Heart left ventricle (tissue), 13 donors: ENCODE measurements around the gene IL1RL1.

ENCODE experiments used
- POLR2A ChIP-seq, 2 donors: fragments of 450-650 bp; IDR thresholded peaks; one replicate each; pipeline ENCODE4 v1.6.1; 2017; ENCODE audit warnings: antibody characterized with exemption in 2 of 2, mild to moderate bottlenecking in 2 of 2, moderate library complexity in 2 of 2
- TF ChIP-seq, protein P1 (sequence below), 12 donors: fragments of 200-600 bp; sonication (generic) in 4 of 12; IDR thresholded peaks; one replicate each; pipeline versions ENCODE4 v1.5.0 to v1.8.0; 2018 to 2022; ENCODE audit warnings: antibody characterized with exemption in 12 of 12, mild to moderate bottlenecking in 5 of 12
- donor health status: ischemic (EF 13 %, LVEDD 7.1; RV severe dilation, severe dysfunction).
- donor health status: DM: no; HTN: yes; CAD: no.
- donor health status: DM: no; HTN: no; CAD: no.
- donor health status: ischemic (EF 25% LVEDD 6.9; RV normal size, moderate dysfunction).
- donor health status: ischemic (EF 25% LVEDD 5.7; RV mildly dilated, moderate dysfunction).
- donor health status: ischemic (EF 35%, LVEDD 5.7; RV mildly dilated, moderate dysfunction).
- donor health status: nonischemic (EF 11% LVEDD 7.7; RV severe dilation, severe dysfunction).
- donor health status: DM: yes; HTN: yes; CAD: no.
- donor health status: PGD.
- donor health status: ischemic (EF 29% LVEDD 5.4; RV normal size, mild dysfunction).
- donor health status: nonischemic (EF 23%, LVEDD 6.1; RV moderate dilation, normal function).

- TF ChIP-seq POLR2A (IDR thresholded peaks at IDR 0.05), result no peak
- TF ChIP-seq, protein P1, sequence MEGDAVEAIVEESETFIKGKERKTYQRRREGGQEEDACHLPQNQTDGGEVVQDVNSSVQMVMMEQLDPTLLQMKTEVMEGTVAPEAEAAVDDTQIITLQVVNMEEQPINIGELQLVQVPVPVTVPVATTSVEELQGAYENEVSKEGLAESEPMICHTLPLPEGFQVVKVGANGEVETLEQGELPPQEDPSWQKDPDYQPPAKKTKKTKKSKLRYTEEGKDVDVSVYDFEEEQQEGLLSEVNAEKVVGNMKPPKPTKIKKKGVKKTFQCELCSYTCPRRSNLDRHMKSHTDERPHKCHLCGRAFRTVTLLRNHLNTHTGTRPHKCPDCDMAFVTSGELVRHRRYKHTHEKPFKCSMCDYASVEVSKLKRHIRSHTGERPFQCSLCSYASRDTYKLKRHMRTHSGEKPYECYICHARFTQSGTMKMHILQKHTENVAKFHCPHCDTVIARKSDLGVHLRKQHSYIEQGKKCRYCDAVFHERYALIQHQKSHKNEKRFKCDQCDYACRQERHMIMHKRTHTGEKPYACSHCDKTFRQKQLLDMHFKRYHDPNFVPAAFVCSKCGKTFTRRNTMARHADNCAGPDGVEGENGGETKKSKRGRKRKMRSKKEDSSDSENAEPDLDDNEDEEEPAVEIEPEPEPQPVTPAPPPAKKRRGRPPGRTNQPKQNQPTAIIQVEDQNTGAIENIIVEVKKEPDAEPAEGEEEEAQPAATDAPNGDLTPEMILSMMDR (IDR thresholded peaks at IDR 0.05), result no peak
Observed at GRCh38 chr2:102262216-102263129, 48.9 kb upstream of the IL1RL1 start.
